ENCODE measurements around the gene DUSP5. TPM values are rescaled to one million over a fixed set of nuclear protein-coding genes. Genes with fewer than 3 reads are reported as not detected.

The DUSP5 gene
- total RNA-seq, 5 donors from 2014 or later (not counting 1 experiment from before 2014, with no cell fraction given) = 6.6 to 69.5 (median 9.6) TPM

DNA sequence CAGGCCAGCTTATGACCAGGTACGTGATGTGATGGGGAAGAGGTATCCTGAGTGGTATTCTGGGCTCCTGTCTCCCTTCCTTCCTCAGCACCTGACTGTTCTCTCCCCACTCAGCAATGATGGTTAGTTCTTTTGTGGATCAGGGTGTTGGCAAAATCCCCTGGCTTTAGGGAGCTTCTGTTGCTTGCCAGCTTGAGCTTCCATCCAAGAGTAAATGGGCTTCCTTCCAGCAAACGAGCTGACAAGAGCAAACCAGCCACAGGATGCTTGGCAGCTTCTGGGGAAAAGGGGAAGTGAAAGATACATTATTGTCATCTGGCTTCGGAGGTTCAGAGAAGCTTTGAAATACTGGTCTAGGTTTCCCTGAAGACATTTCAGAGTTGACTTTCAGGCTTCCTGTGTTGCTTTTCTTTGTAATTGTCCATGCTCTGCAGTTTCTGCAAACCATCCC is 5.2 kb downstream of the DUSP5 start:
- Mint-ChIP-seq H3K27ac (peak overlapping the region; percentile 86 to 97), H3K9me3 (no peaks in the 10 kb centered on the region), H3K4me3 (peak overlapping the region; percentile 63 to 92 (median 73)), H3K4me1 (peaks cover 72 to 86% (median 74%) of the 10 kb centered on the region in 3 donors), H3K36me3 (peaks cover 28% of the 10 kb centered on the region), H3K27me3 (no peaks in the 10 kb centered on the region)
- CTCF ChIA-PET = interaction anchor here (0.5 to 3.1 kb wide), 5 partner anchors 29 to 467 kb away, joined by 3 to 20 read pairs (median 8); partner anchors contain the start of gene SMNDC1 (in 1 of the 2)
- Histone ChIP-seq H3K27ac (ENCODE audit: low read length) (peak overlapping the region; percentile 96), H3K4me1 (ENCODE audit: control insufficient read depth in 1 of 2, extremely low read depth in 1 of 2, insufficient read depth in 2 of 2, low read length in 2 of 2) (peaks cover 16 to 79% of the 10 kb centered on the region in 2 experiments), H3K27me3 (replicated peaks in 1 of 2; ENCODE audit: control insufficient read depth in 2 of 2, extremely low read depth in 1 of 2, insufficient read depth in 2 of 2, low read length in 1 of 2) (peaks cover 0 to 4% of the 10 kb centered on the region in 2 experiments), H3K9me3 (no peaks in the 10 kb centered on the region), H3K4me3 (ENCODE audit: control insufficient read depth in 1 of 2, extremely low read depth in 1 of 2, low read length in 1 of 2) (peak overlapping the region in 1 of 2 donors; percentile 6), H3K36me3 (ENCODE audit: control insufficient read depth in 2 of 2, extremely low read depth in 1 of 2, insufficient read depth in 1 of 2, low read length in 1 of 2) (peaks cover 0 to 13% of the 10 kb centered on the region in 2 donors)
- 0% methylated on average over 2 of the region's 3 CpGs for WGBS (ENCODE audit: insufficient coverage)
- POLR2A ChIA-PET = interaction anchor here in 1 of 2 donors (0.5 to 1.2 kb wide), 3 partner anchors 10 to 292 kb away, joined by 3 to 5 read pairs (median 3); no protein-coding TSS in a partner anchor
- DNase-seq (peak in 1 of 35 experiments; percentile 29), ATAC-seq (replicated peaks in 1 of 4) (peak; percentile 2 to 22 (median 8))

- Histone ChIP-seq H3K27ac (ENCODE audit: low read length) (peak overlapping the region; percentile 96), H3K36me3 (ENCODE audit: control insufficient read depth in 2 of 2, extremely low read depth in 1 of 2, insufficient read depth in 1 of 2, low read length in 1 of 2) (peaks cover 0 to 20% of the 10 kb centered on the region in 2 donors), H3K27me3 (replicated peaks in 1 of 2; ENCODE audit: control insufficient read depth in 2 of 2, extremely low read depth in 1 of 2, insufficient read depth in 2 of 2, low read length in 1 of 2) (peaks cover 0 to 4% of the 10 kb centered on the region in 2 experiments), H3K4me1 (ENCODE audit: control insufficient read depth in 1 of 2, extremely low read depth in 1 of 2, insufficient read depth in 2 of 2, low read length in 2 of 2) (peaks cover 16 to 75% of the 10 kb centered on the region in 2 experiments), H3K4me3 (ENCODE audit: control insufficient read depth in 1 of 2, extremely low read depth in 1 of 2, low read length in 1 of 2) (peak overlapping the region in 1 of 2 donors; percentile 8), H3K9me3 (no peaks in the 10 kb centered on the region)
- Mint-ChIP-seq H3K36me3 (peaks cover 34% of the 10 kb centered on the region), H3K9me3 (no peaks in the 10 kb centered on the region), H3K27ac (peak overlapping the region; percentile 86 to 97), H3K4me1 (peaks cover 72 to 91% (median 75%) of the 10 kb centered on the region in 3 donors), H3K27me3 (no peaks in the 10 kb centered on the region), H3K4me3 (peak overlapping the region; percentile 63 to 92 (median 73))
- ChIA-PET CTCF (interaction anchor here (0.6 to 3.1 kb wide), 8 partner anchors 29 to 199 kb away, joined by 3 to 20 read pairs (median 3); partner anchors contain the start of gene SMNDC1 (in 1 of the 2)), POLR2A (interaction anchor here (0.5 to 1.2 kb wide), 6 partner anchors 9 to 403 kb away, joined by 3 to 5 read pairs (median 4); no protein-coding TSS in a partner anchor)
- ATAC-seq (replicated peaks in 1 of 4) (peak in 1 of 4 experiments; percentile 3), DNase-seq (no peak)
- WGBS (ENCODE audit: insufficient coverage) = no CpG with 5 or more reads among the region's 4 CpGs
Observed at GRCh38 chr10:110503528-110504110, 5.9 kb downstream of the DUSP5 start.

DNA sequence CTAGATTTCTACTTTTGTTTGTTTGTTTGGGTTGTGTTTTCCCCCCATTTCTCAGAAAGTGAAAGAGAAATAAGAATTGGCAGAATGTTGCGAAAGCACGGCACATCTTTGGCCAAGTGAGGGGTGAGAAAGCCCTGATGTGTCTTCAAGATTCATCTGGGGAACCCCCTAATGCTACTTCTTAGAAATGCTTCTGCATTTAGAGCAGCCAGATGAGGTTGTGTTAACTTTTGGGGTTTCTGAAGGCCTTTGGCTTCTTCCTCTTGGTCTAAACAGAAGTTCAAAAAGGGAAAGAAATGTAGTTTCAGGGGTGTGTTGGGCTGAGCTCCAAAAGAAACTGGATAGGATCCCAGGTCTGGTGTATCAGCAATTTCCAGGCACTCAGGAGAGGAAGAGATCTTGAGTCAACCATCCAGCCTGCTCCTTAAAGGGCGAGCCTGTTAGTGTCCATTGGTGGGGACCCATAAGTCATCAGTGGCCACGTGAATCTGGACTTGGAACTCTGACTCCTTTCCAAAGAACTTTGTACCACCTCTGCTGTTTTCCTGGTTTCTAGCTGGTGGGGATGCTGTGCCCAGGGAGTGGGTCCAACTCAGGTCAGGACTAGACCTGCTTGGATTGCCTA is 6.5 kb downstream of the DUSP5 start:
- peak overlapping the region; percentile 63 to 92 (median 73) for H3K4me3 Mint-ChIP-seq
- peak; percentile 61 to 85 (median 70) for ATAC-seq (replicated peaks in 1 of 4)
- DNase-seq = peak in 31 of 35 experiments; percentile 22 to 82 (median 50)
- Histone ChIP-seq H3K36me3 (ENCODE audit: control insufficient read depth in 2 of 2, extremely low read depth in 1 of 2, insufficient read depth in 1 of 2, low read length in 1 of 2) (peaks cover 0 to 24% of the 10 kb centered on the region in 2 donors), H3K27ac (ENCODE audit: low read length) (peak overlapping the region; percentile 96), H3K4me3 (ENCODE audit: control insufficient read depth in 1 of 2, extremely low read depth in 1 of 2, low read length in 1 of 2) (peak overlapping the region in 1 of 2 donors; percentile 8), H3K9me3 (no peaks in the 10 kb centered on the region), H3K27me3 (replicated peaks in 1 of 2; ENCODE audit: control insufficient read depth in 2 of 2, extremely low read depth in 1 of 2, insufficient read depth in 2 of 2, low read length in 1 of 2) (peaks cover 0 to 3% of the 10 kb centered on the region in 2 experiments), H3K4me1 (ENCODE audit: control insufficient read depth in 1 of 2, extremely low read depth in 1 of 2, insufficient read depth in 2 of 2, low read length in 2 of 2) (peaks cover 16 to 69% of the 10 kb centered on the region in 2 experiments)
- H3K36me3 Mint-ChIP-seq = peaks cover 40% of the 10 kb centered on the region
- no peaks in the 10 kb centered on the region for H3K27me3 Mint-ChIP-seq
- peaks cover 66 to 89% (median 71%) of the 10 kb centered on the region in 3 donors for H3K4me1 Mint-ChIP-seq
- H3K9me3 Mint-ChIP-seq = no peaks in the 10 kb centered on the region
- POLR2A ChIA-PET = interaction anchor here (0.5 to 1.2 kb wide), 5 partner anchors 8 to 403 kb away, joined by 3 to 5 read pairs (median 3); no protein-coding TSS in a partner anchor
- CTCF ChIA-PET = interaction anchor here (0.6 to 3.1 kb wide), 10 partner anchors 28 to 199 kb away, joined by 3 to 20 read pairs (median 3); partner anchors contain the start of gene SMNDC1 (in 1 of the 2)
- WGBS (ENCODE audit: insufficient coverage) = 56% methylated on average over 3 of the region's 4 CpGs
- peak overlapping the region; percentile 86 to 97 for H3K27ac Mint-ChIP-seq

GRCh38 chr10:110505130-110505770 is 7.5 kb downstream of the DUSP5 start:
- ChIA-PET CTCF (interaction anchor here (0.6 to 3.1 kb wide), 3 partner anchors 10 to 195 kb away, joined by 3 to 20 read pairs (median 3); no protein-coding TSS in a partner anchor), POLR2A (no interaction called here)
- Histone ChIP-seq H3K4me1 (ENCODE audit: control insufficient read depth in 1 of 2, extremely low read depth in 1 of 2, insufficient read depth in 2 of 2, low read length in 2 of 2) (peaks cover 16 to 58% of the 10 kb centered on the region in 2 experiments), H3K27me3 (replicated peaks in 1 of 2; ENCODE audit: control insufficient read depth in 2 of 2, extremely low read depth in 1 of 2, insufficient read depth in 2 of 2, low read length in 1 of 2) (peaks cover 0 to 2% of the 10 kb centered on the region in 2 experiments), H3K36me3 (ENCODE audit: control insufficient read depth in 2 of 2, extremely low read depth in 1 of 2, insufficient read depth in 1 of 2, low read length in 1 of 2) (peaks cover 0 to 30% of the 10 kb centered on the region in 2 donors), H3K9me3 (no peaks in the 10 kb centered on the region), H3K27ac (ENCODE audit: low read length) (peak overlapping the region; percentile 96), H3K4me3 (ENCODE audit: control insufficient read depth in 1 of 2, extremely low read depth in 1 of 2, low read length in 1 of 2) (no peak overlapping the region)
- 92% methylated on average over 2 of the region's 6 CpGs for WGBS (ENCODE audit: insufficient coverage)
- ATAC-seq (replicated peaks in 1 of 4) (no peak), DNase-seq (no peak)
- peak overlapping the region in 1 of 3 donors; percentile 92 for H3K4me3 Mint-ChIP-seq
- peak overlapping the region; percentile 86 to 97 for H3K27ac Mint-ChIP-seq
- no peaks in the 10 kb centered on the region for H3K9me3 Mint-ChIP-seq
- peaks cover 56 to 78% (median 61%) of the 10 kb centered on the region in 3 donors for H3K4me1 Mint-ChIP-seq
- no peaks in the 10 kb centered on the region for H3K27me3 Mint-ChIP-seq
- H3K36me3 Mint-ChIP-seq = peaks cover 46% of the 10 kb centered on the region

GRCh38 chr10:110506448-110506847 is 8.7 kb downstream of the DUSP5 start:
- Mint-ChIP-seq H3K4me1 (peaks cover 44 to 66% (median 50%) of the 10 kb centered on the region in 3 donors), H3K4me3 (no peak overlapping the region), H3K36me3 (peaks cover 58% of the 10 kb centered on the region), H3K9me3 (no peaks in the 10 kb centered on the region), H3K27ac (peak overlapping the region; percentile 39 to 56), H3K27me3 (no peaks in the 10 kb centered on the region)
- no peaks in the 10 kb centered on the region for H3K9me3 ChIP-seq
- no peak overlapping the region for H3K27ac ChIP-seq (ENCODE audit: low read length)
- WGBS (ENCODE audit: insufficient coverage) = no CpG with 5 or more reads among the region's 2 CpGs
- no peaks in the 10 kb centered on the region for H3K27me3 ChIP-seq (replicated peaks in 1 of 2; ENCODE audit: control insufficient read depth in 2 of 2, extremely low read depth in 1 of 2, insufficient read depth in 2 of 2, low read length in 1 of 2)
- no peak for DNase-seq
- POLR2A ChIA-PET = interaction anchor here in 1 of 2 donors (0.6 kb wide), 3 partner anchors 8 to 391 kb away, joined by 3 to 6 read pairs (median 4); no protein-coding TSS in a partner anchor
- ATAC-seq (replicated peaks in 1 of 4) = no peak
- H3K36me3 ChIP-seq (ENCODE audit: control insufficient read depth in 2 of 2, extremely low read depth in 1 of 2, insufficient read depth in 1 of 2, low read length in 1 of 2) = peaks cover 0 to 42% of the 10 kb centered on the region in 2 donors
- no peak overlapping the region for H3K4me3 ChIP-seq (ENCODE audit: control insufficient read depth in 1 of 2, extremely low read depth in 1 of 2, low read length in 1 of 2)
- peaks cover 16 to 46% of the 10 kb centered on the region in 2 experiments for H3K4me1 ChIP-seq (ENCODE audit: control insufficient read depth in 1 of 2, extremely low read depth in 1 of 2, insufficient read depth in 2 of 2, low read length in 2 of 2)
- CTCF ChIA-PET = interaction anchor here (0.6 to 0.9 kb wide), 4 partner anchors 11 to 168 kb away, joined by 3 to 4 read pairs (median 4); no protein-coding TSS in a partner anchor
